NT2/D1 (cell line): ENCODE measurements around the gene SLC18A3.

ENCODE experiments used
- DNase-seq: peaks from one replicate; pipeline ENCODE4 v3.0.0-alpha.2; 2011; ENCODE audit warnings: low read depth, low spot score
- H3K27me3 ChIP-seq: 2 replicates; pipeline ENCODE4 v1.6.0; 2011; ENCODE audit warnings: mild to moderate bottlenecking; ENCODE audit not compliant: insufficient read length, insufficient read depth
- H3K36me3 ChIP-seq: 2 replicates; pipeline ENCODE4 v1.6.1; 2011; ENCODE audit warnings: mild to moderate bottlenecking, low read length, mixed read lengths; ENCODE audit not compliant: insufficient read depth, insufficient read length
- H3K4me1 ChIP-seq: 2 replicates; pipeline ENCODE4 v1.5.1; 2011; ENCODE audit not compliant: insufficient read depth, insufficient read length
- H3K4me3 ChIP-seq: 2 replicates; pipeline ENCODE4 v1.5.1; 2011; ENCODE audit warnings: low read depth; ENCODE audit not compliant: insufficient read length
- H3K9ac ChIP-seq: 2 replicates; pipeline ENCODE4 v1.6.0; 2011; ENCODE audit warnings: low read depth; ENCODE audit not compliant: insufficient read length
- H3K9me3 ChIP-seq: 2 replicates; pipeline ENCODE4 v1.5.1; 2011; ENCODE audit warnings: mild to moderate bottlenecking, low read length; ENCODE audit not compliant: insufficient read depth
- SUZ12 ChIP-seq: IDR thresholded peaks from 2 replicates; pipeline ENCODE4 v1.6.1; 2011; ENCODE audit not compliant: insufficient read length, insufficient read depth; ENCODE audit errors: extremely low read depth
- YY1 ChIP-seq: IDR thresholded peaks from 2 replicates; pipeline ENCODE4 v1.6.1; 2011; ENCODE audit not compliant: insufficient read length, insufficient read depth
- ZNF274 ChIP-seq: IDR thresholded peaks from 2 replicates; pipeline ENCODE4 v1.6.1; 2011; ENCODE audit warnings: mild to moderate bottlenecking, low read depth, low read length

SLC18A3 gene

GRCh38 chr10:49644035-49644646 is 34.0 kb downstream of the SLC18A3 start:
- Histone ChIP-seq H3K36me3 (no peaks in the 10 kb centered on the region), H3K9ac (no peak overlapping the region), H3K4me3 (no peak overlapping the region), H3K9me3 (no peaks in the 10 kb centered on the region), H3K27me3 (peaks cover 9% of the 10 kb centered on the region), H3K4me1 (no peaks in the 10 kb centered on the region)
- DNase-seq, result no peak
- TF ChIP-seq YY1, result no peak
- TF ChIP-seq SUZ12, result no peak

- Histone ChIP-seq H3K9ac (no peak overlapping the region), H3K36me3 (no peaks in the 10 kb centered on the region), H3K9me3 (no peaks in the 10 kb centered on the region), H3K27me3 (peaks cover 12% of the 10 kb centered on the region), H3K4me3 (no peak overlapping the region), H3K4me1 (no peaks in the 10 kb centered on the region)
- DNase-seq, result no peak
- no peak for TF ChIP-seq ZNF274
- TF ChIP-seq SUZ12, result no peak
- no peak for TF ChIP-seq YY1
These were observed 35.3 kb downstream of the SLC18A3 start for GRCh38 chr10:49645417-49645816.

DNA sequence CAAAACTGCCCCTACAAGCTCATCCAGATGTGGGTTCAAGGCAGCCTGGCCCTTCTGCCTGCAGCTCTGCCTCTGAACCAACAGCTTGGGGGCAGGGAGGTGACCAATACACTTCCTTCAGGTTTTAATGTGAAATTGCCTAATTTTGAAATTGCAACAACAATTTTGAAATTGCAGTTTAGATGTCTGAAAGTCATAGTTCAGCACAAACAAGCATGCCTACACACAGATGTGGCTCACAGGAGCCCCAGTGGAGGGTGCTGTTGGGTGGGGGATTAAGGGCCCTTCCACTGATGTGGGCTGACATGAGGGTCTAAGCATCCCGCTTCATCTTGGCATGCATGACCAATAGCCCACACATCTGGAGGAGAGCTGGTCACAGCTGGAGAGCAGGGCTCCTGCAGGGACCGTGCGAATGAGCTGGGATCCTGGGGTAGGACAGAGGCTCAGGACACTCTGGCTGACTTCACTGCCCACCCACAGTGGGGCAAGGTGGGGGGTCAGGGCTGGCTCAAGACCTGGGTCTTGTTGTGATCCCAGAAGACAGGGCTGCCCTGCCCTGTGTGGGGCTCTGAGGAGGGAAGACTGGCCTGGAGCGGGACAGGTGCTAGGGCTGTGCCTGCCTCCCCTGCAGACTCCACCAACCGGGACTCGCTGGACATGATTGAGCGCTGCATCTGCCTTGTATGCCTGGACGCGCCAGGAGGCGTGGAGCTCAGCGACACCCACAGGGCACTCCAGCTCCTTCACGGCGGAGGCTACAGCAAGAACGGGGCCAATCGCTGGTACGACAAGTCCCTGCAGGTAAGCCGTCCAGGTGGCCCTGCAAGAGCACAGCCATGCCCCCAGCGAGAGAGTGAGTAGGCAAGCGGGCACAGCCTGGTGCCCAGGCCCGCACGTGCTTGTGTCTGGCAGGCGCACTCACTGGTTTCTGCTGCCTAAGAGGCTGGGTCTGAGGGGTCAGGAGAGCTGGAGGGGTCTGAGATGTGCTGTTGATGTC is 36.1 kb downstream of the SLC18A3 start:
- DNase-seq, result no peak
- no peaks in the 10 kb centered on the region for H3K4me1 ChIP-seq
- TF ChIP-seq SUZ12 (no peak), YY1 (no peak), ZNF274 (no peak)
- no peak overlapping the region for H3K9ac ChIP-seq
- peaks cover 14% of the 10 kb centered on the region for H3K27me3 ChIP-seq
- H3K4me3 ChIP-seq, result no peak overlapping the region
- H3K36me3 ChIP-seq, result no peaks in the 10 kb centered on the region
- no peaks in the 10 kb centered on the region for H3K9me3 ChIP-seq

- H3K36me3 ChIP-seq, result no peaks in the 10 kb centered on the region
- H3K27me3 ChIP-seq, result peaks cover 14% of the 10 kb centered on the region
- H3K4me3 ChIP-seq, result no peak overlapping the region
- H3K9ac ChIP-seq, result no peak overlapping the region
- H3K9me3 ChIP-seq, result no peaks in the 10 kb centered on the region
- TF ChIP-seq YY1, result no peak
- DNase-seq, result no peak
- H3K4me1 ChIP-seq, result no peaks in the 10 kb centered on the region
These were observed 37.4 kb downstream of the SLC18A3 start for GRCh38 chr10:49647554-49647953.

DNA sequence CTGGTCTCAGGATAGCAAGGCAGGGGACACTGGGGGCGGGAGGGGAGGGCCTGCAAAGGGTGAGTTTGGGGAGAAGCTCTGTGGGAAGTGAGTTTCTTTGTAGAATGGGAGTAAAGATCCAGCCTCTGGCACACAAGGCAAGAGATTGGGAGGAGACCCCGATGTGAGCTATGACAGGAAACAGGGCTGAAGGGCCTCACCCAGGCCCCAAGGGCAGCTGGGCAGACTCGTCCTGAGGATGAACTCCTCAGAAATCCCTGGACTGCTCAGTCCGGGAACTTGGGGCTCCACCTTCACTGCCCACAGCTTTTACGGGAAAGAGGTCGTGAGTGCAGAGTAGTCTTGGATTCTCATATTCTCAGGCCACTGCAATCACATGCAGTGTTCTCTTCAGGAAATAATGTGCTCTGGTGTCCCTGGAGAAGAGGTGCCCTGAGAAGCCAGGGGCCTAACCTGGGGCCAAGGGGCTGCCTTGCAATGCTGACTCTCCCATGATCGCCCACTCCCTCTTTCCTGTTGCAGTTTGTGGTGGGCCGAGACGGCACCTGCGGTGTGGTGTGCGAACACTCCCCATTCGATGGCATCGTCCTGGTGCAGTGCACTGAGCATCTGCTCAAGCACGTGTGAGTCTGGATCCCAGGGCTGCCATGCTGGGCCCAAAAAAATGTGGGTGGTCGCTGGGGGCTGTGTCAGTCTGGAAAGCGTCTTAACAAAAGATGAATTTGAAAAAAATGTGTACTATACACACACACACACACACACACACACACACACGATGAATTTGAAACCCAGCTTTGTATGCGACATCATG is 38.1 kb downstream of the SLC18A3 start:
- no peak for DNase-seq
- Histone ChIP-seq H3K9ac (no peak overlapping the region), H3K27me3 (peaks cover 14% of the 10 kb centered on the region), H3K9me3 (no peaks in the 10 kb centered on the region), H3K36me3 (no peaks in the 10 kb centered on the region), H3K4me1 (no peaks in the 10 kb centered on the region), H3K4me3 (no peak overlapping the region)
- TF ChIP-seq SUZ12, result no peak
- TF ChIP-seq ZNF274, result no peak
- TF ChIP-seq YY1, result no peak

DNA sequence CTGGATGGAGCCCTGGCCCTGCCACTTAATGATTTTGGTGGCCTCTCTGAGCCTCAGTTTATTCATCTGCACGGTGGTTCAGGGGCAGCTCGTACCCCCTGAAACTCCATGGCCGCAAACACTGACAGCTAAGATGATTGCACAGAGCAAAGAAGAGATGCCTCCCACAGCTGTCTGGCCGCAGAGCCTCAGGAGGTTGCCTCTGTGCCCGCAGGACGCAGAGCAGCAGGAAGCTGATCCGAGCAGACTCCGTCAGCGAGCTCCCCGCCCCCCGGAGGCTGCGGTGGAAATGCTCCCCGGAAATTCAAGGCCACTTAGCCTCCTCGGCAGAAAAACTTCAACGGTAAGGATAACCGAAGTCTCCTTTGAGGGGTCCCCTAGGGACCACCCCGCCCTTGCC is 39.2 kb downstream of the SLC18A3 start:
- DNase-seq, result no peak
- H3K9ac ChIP-seq, result no peak overlapping the region
- H3K27me3 ChIP-seq, result peaks cover 14% of the 10 kb centered on the region
- no peaks in the 10 kb centered on the region for H3K36me3 ChIP-seq
- no peak overlapping the region for H3K4me3 ChIP-seq
- H3K4me1 ChIP-seq, result no peaks in the 10 kb centered on the region
- H3K9me3 ChIP-seq, result no peaks in the 10 kb centered on the region
- TF ChIP-seq SUZ12 (no peak), YY1 (no peak), ZNF274 (no peak)
